ENCODE results near the gene TMEM212.

GRCh38 chr3:171883893-171884279, 40.7 kb downstream of the TMEM212 start:
- no peak for TF ChIP-seq CTCF (IDR thresholded peaks at IDR 0.05)
- TF ChIP-seq POLR2A (IDR thresholded peaks at IDR 0.05), result no peak

Measured in heart left ventricle (tissue), 13 donors.